H9 (cell line): ENCODE results near the gene ARHGAP24. TPM values are rescaled to one million over a fixed set of nuclear protein-coding genes. Genes with fewer than 3 reads are reported as not detected.

ENCODE experiments used
- DNase-seq: peaks from one replicate; pipeline ENCODE4 v3.0.0-alpha.2; 2017
- H2AFZ ChIP-seq: one replicate; pipeline ENCODE4 v1.6.1; 2013; ENCODE audit warnings: mild to moderate bottlenecking, low read length, control low read depth, moderate library complexity
- H2AK5ac ChIP-seq: 2 replicates; pipeline ENCODE4 v1.6.1; 2013; ENCODE audit warnings: low read length, control low read depth, mixed read lengths; ENCODE audit not compliant: insufficient read length
- H2BK120ac ChIP-seq: one replicate; pipeline ENCODE4 v1.6.1; 2013; ENCODE audit warnings: low read depth, mild to moderate bottlenecking, low read length, control low read depth, inconsistent platforms; ENCODE audit not compliant: poor library complexity, severe bottlenecking
- H2BK12ac ChIP-seq: 2 replicates; pipeline ENCODE4 v1.6.1; 2013; ENCODE audit warnings: low read length, control low read depth, mixed read lengths, low read depth; ENCODE audit not compliant: insufficient read length
- H2BK15ac ChIP-seq: 2 replicates; pipeline ENCODE4 v1.6.1; 2013; ENCODE audit warnings: low read depth, low read length, control low read depth
- H2BK20ac ChIP-seq: one replicate; pipeline ENCODE4 v1.6.1; 2013; ENCODE audit warnings: low read depth, mild to moderate bottlenecking, low read length, control low read depth, inconsistent platforms; ENCODE audit not compliant: poor library complexity, severe bottlenecking
- H2BK5ac ChIP-seq: 2 replicates; pipeline ENCODE4 v1.6.1; 2013; ENCODE audit warnings: low read length, control low read depth, mixed read lengths; ENCODE audit not compliant: insufficient read length
- H3K14ac ChIP-seq: 2 replicates; pipeline ENCODE4 v1.6.1; 2013; ENCODE audit warnings: low read length, control low read depth; ENCODE audit not compliant: insufficient read depth
- H3K18ac ChIP-seq: 2 replicates; pipeline ENCODE4 v1.6.1; 2013; ENCODE audit warnings: low read depth, mild to moderate bottlenecking, mixed read lengths, low read length, control low read depth; ENCODE audit not compliant: insufficient read length
- H3K23ac ChIP-seq: 2 replicates; pipeline ENCODE4 v1.6.1; 2013; ENCODE audit warnings: low read length, control low read depth, mixed read lengths, low read depth; ENCODE audit not compliant: insufficient read length
- H3K23me2 ChIP-seq: 2 replicates; pipeline ENCODE4 v1.6.1; 2013; ENCODE audit warnings: low read depth, mild to moderate bottlenecking, mixed read lengths, low read length, control low read depth; ENCODE audit not compliant: insufficient read length, poor library complexity, severe bottlenecking
- H3K27ac ChIP-seq: 2 replicates; pipeline ENCODE4 v1.5.1; 2013; ENCODE audit warnings: low read length, control low read depth, mixed read lengths, low read depth; ENCODE audit not compliant: insufficient read length
- H3K27me3 ChIP-seq: 2 replicates; pipeline ENCODE4 v1.6.1; 2013; ENCODE audit warnings: low read length, control low read depth, inconsistent platforms; ENCODE audit not compliant: insufficient read depth
- H3K4ac ChIP-seq: 2 replicates; pipeline ENCODE4 v1.6.1; 2013; ENCODE audit warnings: low read depth, mild to moderate bottlenecking, control low read depth, inconsistent platforms, low read length, moderate library complexity
- H3K4me1 ChIP-seq: 2 replicates; pipeline ENCODE4 v1.6.1; 2013; ENCODE audit warnings: low read length, control low read depth, inconsistent platforms; ENCODE audit not compliant: insufficient read depth
- H3K4me2 ChIP-seq: 2 replicates; pipeline ENCODE4 v1.6.1; 2013; ENCODE audit warnings: low read length, control low read depth, mixed read lengths; ENCODE audit not compliant: insufficient read length, insufficient read depth
- H3K56ac ChIP-seq: 2 replicates; pipeline ENCODE4 v1.6.1; 2013; ENCODE audit warnings: low read depth, mild to moderate bottlenecking, mixed read lengths, low read length, control low read depth; ENCODE audit not compliant: insufficient read length
- H3K79me1 ChIP-seq: 2 replicates; pipeline ENCODE4 v1.6.1; 2013; ENCODE audit warnings: low read depth, mild to moderate bottlenecking, moderate library complexity, low read length, control low read depth, inconsistent platforms; ENCODE audit not compliant: insufficient read depth, poor library complexity, severe bottlenecking
- H3K79me2 ChIP-seq: 2 replicates; pipeline ENCODE4 v1.6.1; 2013; ENCODE audit warnings: low read length, control low read depth, inconsistent platforms; ENCODE audit not compliant: insufficient read depth
- H3K9ac ChIP-seq: 2 replicates; pipeline ENCODE4 v1.6.1; 2013; ENCODE audit warnings: low read length, control low read depth, mixed read lengths; ENCODE audit not compliant: insufficient read length; ENCODE audit errors: extremely low read depth
- H3K9me3 ChIP-seq: one replicate; pipeline ENCODE4 v1.6.1; 2013; ENCODE audit warnings: low read depth, low read length, inconsistent platforms; ENCODE audit not compliant: control insufficient read depth
- H3T11ph ChIP-seq: one replicate; pipeline ENCODE4 v1.6.1; 2013; ENCODE audit warnings: mild to moderate bottlenecking, low read length, control low read depth, inconsistent platforms
- H4K20me1 ChIP-seq: one replicate; pipeline ENCODE4 v1.6.1; 2013; ENCODE audit not compliant: control insufficient read depth, insufficient read length, insufficient read depth
- H4K5ac ChIP-seq: 2 replicates; pipeline ENCODE4 v1.6.1; 2013; ENCODE audit warnings: low read depth, mild to moderate bottlenecking, mixed read lengths, low read length, control low read depth; ENCODE audit not compliant: insufficient read length
- H4K8ac ChIP-seq: replicated peaks from 2 replicates; pipeline ENCODE4 v1.6.1; 2013; ENCODE audit warnings: low read length, control low read depth, mixed read lengths, low read depth; ENCODE audit not compliant: insufficient read length
- H4K91ac ChIP-seq: 2 replicates; pipeline ENCODE4 v1.6.1; 2013; ENCODE audit warnings: low read depth, mild to moderate bottlenecking, moderate library complexity, mixed read lengths, low read length, control low read depth; ENCODE audit not compliant: insufficient read length
- H3K27ac Mint-ChIP-seq, 3 experiments: 2 replicates in 2 of 3; 3 replicates in 1 of 3; pipeline ENCODE4 v1.8.0; 2020 to 2021; ENCODE audit warnings: mixed read lengths in 3 of 3, mild to moderate bottlenecking in 1 of 3, moderate library complexity in 1 of 3
- H3K27me3 Mint-ChIP-seq: 2 replicates; pipeline ENCODE4 v1.8.0; 2021; ENCODE audit warnings: low read depth, mild to moderate bottlenecking, moderate library complexity, mixed read lengths
- H3K36me3 Mint-ChIP-seq, 3 experiments: 2 replicates in 2 of 3; 3 replicates in 1 of 3; pipeline ENCODE4 v1.8.0; 2020 to 2021; ENCODE audit warnings: low read depth in 3 of 3, mixed read lengths in 3 of 3; ENCODE audit not compliant: insufficient read depth in 1 of 3
- H3K4me1 Mint-ChIP-seq, 2 experiments: 2 replicates each; pipeline ENCODE4 v1.8.0; 2020; ENCODE audit warnings: mixed read lengths in 2 of 2
- H3K4me3 Mint-ChIP-seq, 2 experiments: 2 replicates in 1 of 2; 3 replicates in 1 of 2; pipeline ENCODE4 v1.8.0; 2020 to 2021; ENCODE audit warnings: mild to moderate bottlenecking in 2 of 2, mixed read lengths in 2 of 2, moderate library complexity in 1 of 2
- H3K9me3 Mint-ChIP-seq, 2 experiments: 2 replicates in 1 of 2; 3 replicates in 1 of 2; pipeline ENCODE4 v1.8.0; 2020; ENCODE audit warnings: mild to moderate bottlenecking in 2 of 2, mixed read lengths in 2 of 2, moderate library complexity in 1 of 2
- CTCF ChIP-seq: fragments of 200-600 bp; sonication (generic); conservative IDR thresholded peaks from 3 replicates; pipeline ENCODE4 v1.8.0; 2021; ENCODE audit warnings: antibody characterized with exemption, mild to moderate bottlenecking
- WGBS: extraction: QIAGEN DNeasy Blood & Tissue Kit; methylation state at CpG from one replicate; pipeline ENCODE4 v1.1.7; 2013; ENCODE audit warnings: missing lambda C conversion rate, low lambda C conversion rate, mixed read lengths; ENCODE audit not compliant: insufficient read length; ENCODE audit errors: extremely low coverage; 5-methylcytosine and 5-hydroxymethylcytosine counted together
- total RNA-seq: library from RNA; stranded (reverse); gene quantifications from 2 replicates; pipeline ENCODE4 v1.2.1, GENCODE V29; 2021

Gene ARHGAP24
- total RNA-seq, 1 experiment from 2014 or later = 0.37 TPM

GRCh38 chr4:85600501-85600900 lies 125.6 kb downstream of the ARHGAP24 start:
- Histone ChIP-seq H3K56ac (no peak overlapping the region), H3K9ac (no peak overlapping the region), H3K23ac (no peak overlapping the region), H3K27ac (no peak overlapping the region), H3K4ac (no peak overlapping the region), H3K79me2 (no peaks in the 10 kb centered on the region), H3K4me1 (no peaks in the 10 kb centered on the region), H4K5ac (no peak overlapping the region), H3K27me3 (no peaks in the 10 kb centered on the region), H3K23me2 (no peaks in the 10 kb centered on the region), H3K18ac (no peak overlapping the region), H2BK120ac (no peak overlapping the region), H2BK15ac (no peak overlapping the region), H3T11ph (no peak overlapping the region), H2AK5ac (no peak overlapping the region), H3K9me3 (no peaks in the 10 kb centered on the region), H4K20me1 (no peaks in the 10 kb centered on the region), H2BK20ac (no peak overlapping the region), H4K91ac (no peak overlapping the region), H3K14ac (no peak overlapping the region), H2BK5ac (no peak overlapping the region), H3K4me2 (no peak overlapping the region), H3K79me1 (no peaks in the 10 kb centered on the region), H4K8ac (no peak overlapping the region), H2AFZ (no peak overlapping the region), H2BK12ac (no peak overlapping the region)
- WGBS = no CpG with 5 or more reads among the region's 4 CpGs
- no peak overlapping the region for H3K4me3 Mint-ChIP-seq
- H3K27me3 Mint-ChIP-seq = no peaks in the 10 kb centered on the region
- TF ChIP-seq CTCF = no peak
- peaks cover 0 to 3% of the 10 kb centered on the region in 2 experiments; a peak in 1 of 4 replicates for H3K4me1 Mint-ChIP-seq
- H3K36me3 Mint-ChIP-seq = no peaks in the 10 kb centered on the region
- H3K9me3 Mint-ChIP-seq = no peaks in the 10 kb centered on the region
- no peak overlapping the region for H3K27ac Mint-ChIP-seq
- no peak for DNase-seq
